Measurements from ENCODE around the gene SFR1. TPM values are rescaled to one million over a fixed set of nuclear protein-coding genes. Genes with fewer than 3 reads are reported as not detected.

Gene SFR1
- 18.0 and 19.5 TPM in 2 replicates for total RNA-seq

GRCh38 chr10:104121485-104122224, at the start of gene SFR1:
SFR1 (plus strand) TSS chr10:104122171; CDS start chr10:104122184, 13 bp downstream.

GRCh38 chr10:104085801-104086400, 36.1 kb upstream of the SFR1 start, which contains the start of gene COL17A1:
COL17A1 (minus strand) TSS chr10:104085880; CDS start chr10:104080673, 5,207 bp downstream.

Other genes starting within 250 kb of the SFR1 start
- gene STN1, start 204.0 kb upstream of the SFR1 start, total RNA-seq = 22.2 and 22.5 TPM in 2 replicates
- 95.8 and 102 TPM in 2 replicates for gene SLK, start 155.0 kb upstream of the SFR1 start, total RNA-seq
- 1.7 and 1.9 TPM in 2 replicates for gene COL17A1, start 36.3 kb upstream of the SFR1 start, total RNA-seq
- gene CFAP43, start 110.2 kb downstream of the SFR1 start, total RNA-seq = 0.13 and 0.22 TPM in 2 replicates
- gene GSTO1, start 132.7 kb downstream of the SFR1 start, total RNA-seq = 262 and 291 TPM in 2 replicates
- 0.53 and 0.65 TPM in 2 replicates for gene GSTO2, start 147.0 kb downstream of the SFR1 start, total RNA-seq
- gene ITPRIP, start 216.3 kb downstream of the SFR1 start, total RNA-seq = 23.5 and 24.9 TPM in 2 replicates
- 0.40 and 0.65 TPM in 2 replicates for gene CFAP58, start 231.7 kb downstream of the SFR1 start, total RNA-seq

All from thoracic aorta endothelial cell (primary cell).